Liver (tissue), 9 donors: ENCODE data around the gene PAPSS1. TPM values are rescaled to one million over a fixed set of nuclear protein-coding genes. Genes with fewer than 3 reads are reported as not detected.

Source experiments
- DNase-seq: peaks from one replicate; pipeline ENCODE4 v3.0.0-alpha.2; 2017; ENCODE audit warnings: low spot score
- H3K27ac ChIP-seq, 2 donors: one replicate each; pipeline ENCODE4 v1.7.0; 2013; ENCODE audit warnings: inconsistent platforms in 2 of 2, low read length in 2 of 2, control low read depth in 1 of 2, low read depth in 1 of 2, mild to moderate bottlenecking in 1 of 2
- H3K27me3 ChIP-seq, 4 donors: one replicate each; pipeline versions ENCODE4 v1.6.1 to v1.7.0; 2013; ENCODE audit warnings: low read length in 3 of 4, inconsistent platforms in 1 of 4, mild to moderate bottlenecking in 1 of 4, moderate library complexity in 1 of 4; ENCODE audit not compliant: control insufficient read depth in 4 of 4, insufficient read depth in 4 of 4
- H3K36me3 ChIP-seq, 4 donors: one replicate each; pipeline versions ENCODE4 v1.6.1 to v1.7.0; 2013; ENCODE audit warnings: low read length in 3 of 4, mild to moderate bottlenecking in 3 of 4, low read depth in 1 of 4, moderate library complexity in 1 of 4; ENCODE audit not compliant: control insufficient read depth in 4 of 4, insufficient read depth in 3 of 4
- H3K4me1 ChIP-seq, 4 donors: one replicate each; pipeline versions ENCODE4 v1.6.1 to v1.7.0; 2013; ENCODE audit warnings: low read length in 3 of 4, mild to moderate bottlenecking in 3 of 4, moderate library complexity in 1 of 4; ENCODE audit not compliant: control insufficient read depth in 4 of 4, insufficient read depth in 4 of 4
- H3K4me3 ChIP-seq, 3 donors: one replicate each; pipeline versions ENCODE4 v1.6.1 to v1.7.0; 2013; ENCODE audit warnings: low read length in 3 of 3, control low read depth in 1 of 3, low read depth in 1 of 3, mild to moderate bottlenecking in 1 of 3
- H3K9ac ChIP-seq, 2 donors: one replicate each; pipeline ENCODE4 v1.7.0; 2013; ENCODE audit warnings: low read length in 2 of 2, mild to moderate bottlenecking in 2 of 2, moderate library complexity in 2 of 2, control low read depth in 1 of 2, low read depth in 1 of 2
- H3K9me3 ChIP-seq, 4 donors: one replicate each; pipeline versions ENCODE4 v1.6.1 to v1.7.0; 2013; ENCODE audit warnings: low read length in 3 of 4; ENCODE audit not compliant: control insufficient read depth in 4 of 4
- CTCF ChIP-seq: fragments of 150-350 bp; IDR thresholded peaks from 2 replicates; pipeline ENCODE4 v1.5.1; 2017; ENCODE audit warnings: improper control_type of control experiment, low read depth, low read length; ENCODE audit not compliant: missing input control
- EGR1 ChIP-seq, 2 donors: IDR thresholded peaks; 2 replicates each; pipeline ENCODE4 v1.6.1; 2016 to 2018; ENCODE audit warnings: antibody characterized with exemption in 2 of 2, low read depth in 2 of 2
- FOXA1 ChIP-seq: IDR thresholded peaks from 2 replicates; pipeline ENCODE4 v1.6.1; 2016; ENCODE audit warnings: antibody characterized with exemption
- GABPA ChIP-seq, 2 donors: IDR thresholded peaks in 1 of 2; conservative IDR thresholded peaks in 1 of 2; 2 replicates each; pipeline ENCODE4 v1.6.1; 2016; ENCODE audit warnings: antibody characterized with exemption in 2 of 2, mild to moderate bottlenecking in 1 of 2, moderate library complexity in 1 of 2
- HNF4A ChIP-seq, 2 donors: conservative IDR thresholded peaks; 2 replicates each; pipeline ENCODE4 v1.6.1; 2016; ENCODE audit warnings: antibody characterized with exemption in 2 of 2, mild to moderate bottlenecking in 2 of 2
- JUND ChIP-seq, 2 donors: IDR thresholded peaks; 2 replicates each; pipeline ENCODE4 v1.6.1; 2016; ENCODE audit warnings: antibody characterized with exemption in 2 of 2
- MAX ChIP-seq: IDR thresholded peaks from 2 replicates; pipeline ENCODE4 v1.6.1; 2016; ENCODE audit warnings: antibody characterized with exemption
- NR2F2 ChIP-seq: IDR thresholded peaks from 2 replicates; pipeline ENCODE4 v1.6.1; 2016; ENCODE audit warnings: antibody characterized with exemption
- RAD21 ChIP-seq, 2 donors: IDR thresholded peaks; 2 replicates each; pipeline ENCODE4 v1.6.1; 2016; ENCODE audit warnings: antibody characterized with exemption in 2 of 2, mild to moderate bottlenecking in 2 of 2
- RXRA ChIP-seq, 2 donors: IDR thresholded peaks; 2 replicates each; pipeline ENCODE4 v1.6.1; 2017 to 2018; ENCODE audit warnings: antibody characterized with exemption in 2 of 2, mild to moderate bottlenecking in 1 of 2
- SP1 ChIP-seq: IDR thresholded peaks from 2 replicates; pipeline ENCODE4 v1.6.1; 2018; ENCODE audit warnings: antibody characterized with exemption, mild to moderate bottlenecking
- TAF1 ChIP-seq: conservative IDR thresholded peaks from 2 replicates; pipeline ENCODE4 v1.6.1; 2016; ENCODE audit warnings: antibody characterized with exemption, mild to moderate bottlenecking
- YY1 ChIP-seq: IDR thresholded peaks from 2 replicates; pipeline ENCODE4 v1.6.1; 2016; ENCODE audit warnings: antibody characterized with exemption, mild to moderate bottlenecking
- WGBS: extraction: QIAGEN DNeasy Blood & Tissue Kit; methylation state at CpG from one replicate; pipeline ENCODE4 v1.1.7; 2013; 5-methylcytosine and 5-hydroxymethylcytosine counted together
- polyA plus RNA-seq, 2 donors: library from polyadenylated mRNA; stranded (reverse) in 1 of 2; unstranded in 1 of 2; fragments of 200-250 nt in 1 of 2; fragments of >200 nt in 1 of 2; fragmentation: Nextera tagmentation in 1 of 2; extraction: Ambion mirVana in 1 of 2; gene quantifications; one replicate each; pipeline versions ENCODE4 v1.2.1 to v1.2.3, GENCODE V29; 2013 to 2015
- total RNA-seq, 2 donors: library from RNA; depleted of rRNA; stranded (reverse); fragments of >200 nt; gene quantifications; one replicate each; pipeline ENCODE4 v1.2.3, GENCODE V29; 2014
- TF ChIP-seq, protein P1 (sequence below): IDR thresholded peaks from 2 replicates; pipeline ENCODE4 v1.6.1; 2016; ENCODE audit warnings: antibody characterized with exemption, mild to moderate bottlenecking
- donor health status: healthy.
- donor health status: healthy.
- donor health status: healthy.
- donor health status: healthy.
- donor health status: healthy.

The PAPSS1 gene
- total and polyA plus RNA-seq, 4 donors, result 5.7 to 17.8 (median 6.0) TPM

- no peak overlapping the region for H3K27ac ChIP-seq
- peak overlapping the region in 1 of 2 donors; percentile 80 for H3K9ac ChIP-seq
- no peak overlapping the region for H3K4me3 ChIP-seq
- H3K27me3 ChIP-seq, result no peaks in the 10 kb centered on the region
- no peaks in the 10 kb centered on the region for H3K9me3 ChIP-seq
- H3K4me1 ChIP-seq, result peaks cover 0 to 9% (median 4%) of the 10 kb centered on the region in 4 donors
- no peak for DNase-seq
- TF ChIP-seq NR2F2 (no peak), JUND (IDR thresholded peaks at IDR 0.05) (no peak), FOXA1 (no peak), MAX (no peak)
- TF ChIP-seq, protein P1, sequence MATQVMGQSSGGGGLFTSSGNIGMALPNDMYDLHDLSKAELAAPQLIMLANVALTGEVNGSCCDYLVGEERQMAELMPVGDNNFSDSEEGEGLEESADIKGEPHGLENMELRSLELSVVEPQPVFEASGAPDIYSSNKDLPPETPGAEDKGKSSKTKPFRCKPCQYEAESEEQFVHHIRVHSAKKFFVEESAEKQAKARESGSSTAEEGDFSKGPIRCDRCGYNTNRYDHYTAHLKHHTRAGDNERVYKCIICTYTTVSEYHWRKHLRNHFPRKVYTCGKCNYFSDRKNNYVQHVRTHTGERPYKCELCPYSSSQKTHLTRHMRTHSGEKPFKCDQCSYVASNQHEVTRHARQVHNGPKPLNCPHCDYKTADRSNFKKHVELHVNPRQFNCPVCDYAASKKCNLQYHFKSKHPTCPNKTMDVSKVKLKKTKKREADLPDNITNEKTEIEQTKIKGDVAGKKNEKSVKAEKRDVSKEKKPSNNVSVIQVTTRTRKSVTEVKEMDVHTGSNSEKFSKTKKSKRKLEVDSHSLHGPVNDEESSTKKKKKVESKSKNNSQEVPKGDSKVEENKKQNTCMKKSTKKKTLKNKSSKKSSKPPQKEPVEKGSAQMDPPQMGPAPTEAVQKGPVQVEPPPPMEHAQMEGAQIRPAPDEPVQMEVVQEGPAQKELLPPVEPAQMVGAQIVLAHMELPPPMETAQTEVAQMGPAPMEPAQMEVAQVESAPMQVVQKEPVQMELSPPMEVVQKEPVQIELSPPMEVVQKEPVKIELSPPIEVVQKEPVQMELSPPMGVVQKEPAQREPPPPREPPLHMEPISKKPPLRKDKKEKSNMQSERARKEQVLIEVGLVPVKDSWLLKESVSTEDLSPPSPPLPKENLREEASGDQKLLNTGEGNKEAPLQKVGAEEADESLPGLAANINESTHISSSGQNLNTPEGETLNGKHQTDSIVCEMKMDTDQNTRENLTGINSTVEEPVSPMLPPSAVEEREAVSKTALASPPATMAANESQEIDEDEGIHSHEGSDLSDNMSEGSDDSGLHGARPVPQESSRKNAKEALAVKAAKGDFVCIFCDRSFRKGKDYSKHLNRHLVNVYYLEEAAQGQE, result no peak
- H3K36me3 ChIP-seq, result no peaks in the 10 kb centered on the region
- 60% methylated on average over 2 of the region's 2 CpGs for WGBS
Measured at GRCh38 chr4:107635735-107636134, 84.3 kb downstream of the PAPSS1 start.

DNA sequence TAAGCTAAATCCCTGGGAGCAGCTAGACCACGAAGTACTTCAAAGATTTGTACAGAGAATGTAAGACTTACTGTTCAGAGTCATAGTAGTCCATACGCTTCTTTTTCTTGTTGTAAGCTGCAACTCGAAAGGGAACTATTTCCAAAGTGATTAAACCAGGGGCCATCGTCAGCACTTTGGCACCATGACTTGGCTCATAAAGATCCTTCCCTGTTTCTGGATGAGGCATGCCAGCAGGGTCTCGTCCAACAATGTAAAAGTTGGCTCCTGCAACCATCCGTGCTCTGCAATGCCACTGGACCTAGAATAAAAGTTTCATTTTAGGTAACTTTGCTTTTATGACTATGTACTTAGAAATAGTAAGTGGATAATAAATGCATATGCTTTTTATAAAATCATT is 88.5 kb downstream of the PAPSS1 start:
- no peak for DNase-seq
- 36% methylated on average over 6 of the region's 6 CpGs for WGBS
- TF ChIP-seq GABPA (IDR thresholded peaks at IDR 0.05 in 1 of 2, conservative IDR thresholded peaks at IDR 0.05 in 1 of 2) (no peak), NR2F2 (no peak), SP1 (no peak), TAF1 (no peak), YY1 (peak; percentile 89), CTCF (no peak), HNF4A (conservative IDR thresholded peaks at IDR 0.05) (peak; percentile 8 to 39), JUND (IDR thresholded peaks at IDR 0.05) (peak in 1 of 2 donors; percentile 14), RAD21 (IDR thresholded peaks at IDR 0.05) (no peak), RXRA (IDR thresholded peaks at IDR 0.05) (peak in 1 of 2 donors; percentile 8), MAX (peak; percentile 33), EGR1 (IDR thresholded peaks at IDR 0.05; ENCODE audit: low read depth in 2 of 2) (peak in 1 of 2 donors; percentile 9), FOXA1 (no peak)
- TF ChIP-seq, protein P1, result peak; percentile 47

More for the DNA sequence above, 88.5 kb downstream of the PAPSS1 start:
- Histone ChIP-seq H3K4me3 (peak overlapping the region; percentile 20 to 42 (median 26)), H3K9ac (peak overlapping the region; percentile 24 to 36), H3K9me3 (no peaks in the 10 kb centered on the region), H3K27me3 (no peaks in the 10 kb centered on the region), H3K4me1 (peaks cover 0 to 16% (median 5%) of the 10 kb centered on the region in 4 donors), H3K27ac (peak overlapping the region; percentile 64 to 86), H3K36me3 (no peaks in the 10 kb centered on the region)
